GM21515 (cell line): ENCODE data around the gene TRIM10.
"Not testable (repeated sequence)": the region's sequence is repeated elsewhere in the genome, so short reads cannot be mapped to it uniquely, and the experiment has no call there.

ENCODE experiments used
- ATAC-seq: cut with Tn5 transposase; IDR thresholded peaks from one replicate; pipeline ENCODE4 v1.9.1; 2021; ENCODE audit not compliant: unreplicated experiment

TRIM10 gene

DNA sequence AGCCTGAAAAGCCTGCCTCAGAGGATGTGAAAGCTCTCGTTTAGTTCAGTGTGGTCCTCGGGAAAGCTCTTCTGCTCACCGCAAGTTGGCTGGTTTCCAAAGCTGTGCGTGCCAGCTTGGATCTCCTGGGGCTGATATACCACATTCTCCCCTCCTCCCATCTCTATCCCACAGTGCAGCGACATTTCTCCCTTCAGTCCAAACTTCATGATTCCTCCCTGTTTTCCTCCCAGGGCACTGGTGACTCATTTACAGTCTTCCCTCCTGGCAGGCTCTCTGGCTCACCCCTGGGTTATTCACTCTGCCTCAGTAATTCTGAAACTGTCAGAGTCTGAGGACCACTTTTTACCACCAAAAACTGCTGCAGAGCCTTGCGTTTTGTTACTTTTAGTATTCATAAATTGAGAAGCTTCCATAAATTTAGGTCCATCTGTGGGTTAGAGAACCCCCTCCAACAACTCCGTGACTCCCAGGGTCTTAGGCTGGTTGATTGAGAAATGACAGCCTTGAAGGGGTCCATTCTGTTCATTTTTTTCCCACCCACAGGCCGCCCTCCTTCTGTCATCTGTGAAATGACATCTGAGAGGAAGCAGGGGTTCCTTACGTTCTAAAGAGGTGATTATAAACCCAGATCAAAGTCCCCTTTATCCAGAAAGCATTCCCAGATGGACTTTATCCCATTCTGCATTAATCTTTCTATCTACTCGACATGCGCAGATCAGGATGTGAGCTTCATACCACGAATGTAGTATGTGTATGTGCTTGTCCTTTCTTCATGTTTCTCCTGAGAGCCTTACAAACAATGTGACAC is 6.1 kb downstream of the TRIM10 start:
- ATAC-seq, result no peak

DNA sequence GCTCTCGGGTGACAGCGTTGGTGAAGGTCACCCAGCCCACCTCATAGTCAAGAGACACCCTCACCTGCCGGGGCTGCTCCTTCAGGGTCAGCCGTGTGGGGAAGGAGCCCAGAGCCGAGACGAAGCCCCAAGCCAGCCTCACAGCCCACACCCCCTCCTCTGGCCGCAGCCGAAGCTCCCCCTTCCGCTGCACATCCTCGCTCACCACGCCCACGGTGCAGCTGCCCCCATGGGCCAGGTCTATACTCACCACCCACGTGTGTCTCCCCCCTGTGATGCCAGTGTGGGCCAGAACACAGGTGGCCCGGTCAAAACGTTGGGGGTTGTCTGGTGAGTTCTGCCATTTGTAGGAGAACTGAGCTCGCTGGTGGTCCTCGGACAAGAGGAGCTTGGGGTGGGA is 7.0 kb downstream of the TRIM10 start:
- no peak for ATAC-seq

DNA sequence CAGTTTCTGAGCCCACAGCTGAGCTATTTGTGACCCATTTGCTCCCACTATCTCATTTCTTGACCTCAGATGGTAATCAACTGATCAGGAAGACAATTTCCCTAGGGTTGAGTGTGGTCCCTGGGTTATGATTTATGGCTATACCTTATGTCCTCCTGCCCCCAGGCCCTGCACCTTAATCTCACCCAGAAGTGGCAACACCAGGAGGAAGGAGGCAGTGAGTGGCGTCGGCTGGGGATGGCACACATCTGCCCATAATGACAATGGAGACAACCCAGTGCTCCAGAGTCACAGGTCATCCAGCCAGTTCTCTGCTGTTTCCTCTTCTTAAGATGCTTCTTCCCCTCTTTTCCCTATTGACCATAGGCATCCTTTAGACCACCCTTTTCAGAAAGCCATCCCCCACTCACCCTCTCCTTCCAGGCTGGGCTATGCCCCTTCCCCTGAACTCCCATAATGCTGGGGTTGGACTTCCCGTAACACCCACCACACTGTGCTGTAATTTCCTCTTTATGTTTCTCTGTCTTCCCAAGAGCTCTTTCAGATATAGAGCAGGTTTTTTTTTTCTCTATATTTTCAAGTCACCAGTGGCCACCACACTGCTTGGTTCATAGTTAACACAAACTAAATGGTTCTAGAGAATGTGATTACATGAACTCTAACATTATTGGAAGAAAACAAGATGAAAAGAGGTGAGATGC is 8.0 kb downstream of the TRIM10 start:
- ATAC-seq, result no peak

DNA sequence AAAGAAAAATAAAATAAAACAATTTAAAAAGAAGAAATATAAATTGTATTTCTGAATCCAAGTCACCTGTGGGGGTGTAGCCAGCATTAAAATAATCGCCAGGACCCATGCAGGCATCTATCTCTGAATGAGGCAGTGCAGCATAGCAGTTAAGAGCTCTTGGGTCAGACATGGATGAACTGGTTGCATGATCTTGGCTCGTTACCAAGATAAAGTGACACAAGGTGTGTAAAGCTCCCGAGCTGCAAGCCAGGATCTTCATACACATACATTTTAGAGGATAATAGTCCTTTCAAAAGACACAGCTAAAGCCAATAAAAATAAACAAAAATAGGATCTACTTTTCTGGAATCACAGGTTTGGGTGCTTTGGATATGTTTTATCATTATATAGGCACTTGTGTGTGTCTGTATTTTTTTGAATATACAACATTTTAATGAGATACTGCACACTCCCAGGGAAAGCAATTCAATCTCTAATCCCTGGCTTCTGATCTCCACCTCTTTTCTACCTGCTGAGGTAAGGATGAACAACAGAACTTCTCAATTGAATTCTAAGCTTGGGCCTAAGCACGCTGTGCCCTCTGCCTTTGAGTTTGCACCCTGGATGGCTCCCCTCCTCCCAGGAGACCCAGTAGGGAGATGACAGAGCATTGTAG is 8.9 kb downstream of the TRIM10 start:
- ATAC-seq, result no peak

DNA sequence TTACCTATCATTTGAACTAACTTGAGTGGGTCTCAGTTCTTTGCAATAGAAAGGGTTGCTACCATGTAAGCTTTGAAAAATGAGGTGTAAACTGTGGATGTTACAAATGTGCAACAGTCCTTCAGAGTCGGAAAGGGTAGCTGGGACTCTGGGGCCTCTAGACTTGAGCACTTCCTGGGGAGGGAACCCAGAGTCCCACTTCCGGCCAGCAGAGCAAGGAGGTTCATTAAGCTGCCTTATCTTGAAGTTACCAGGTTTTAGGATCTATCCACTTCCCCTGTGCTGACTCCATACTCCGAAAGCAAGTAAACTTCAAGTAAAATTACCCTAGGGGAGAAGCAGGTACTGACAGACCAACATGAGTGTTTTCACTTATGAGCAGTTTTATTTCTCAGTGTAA is 9.4 kb downstream of the TRIM10 start:
- no peak for ATAC-seq

DNA sequence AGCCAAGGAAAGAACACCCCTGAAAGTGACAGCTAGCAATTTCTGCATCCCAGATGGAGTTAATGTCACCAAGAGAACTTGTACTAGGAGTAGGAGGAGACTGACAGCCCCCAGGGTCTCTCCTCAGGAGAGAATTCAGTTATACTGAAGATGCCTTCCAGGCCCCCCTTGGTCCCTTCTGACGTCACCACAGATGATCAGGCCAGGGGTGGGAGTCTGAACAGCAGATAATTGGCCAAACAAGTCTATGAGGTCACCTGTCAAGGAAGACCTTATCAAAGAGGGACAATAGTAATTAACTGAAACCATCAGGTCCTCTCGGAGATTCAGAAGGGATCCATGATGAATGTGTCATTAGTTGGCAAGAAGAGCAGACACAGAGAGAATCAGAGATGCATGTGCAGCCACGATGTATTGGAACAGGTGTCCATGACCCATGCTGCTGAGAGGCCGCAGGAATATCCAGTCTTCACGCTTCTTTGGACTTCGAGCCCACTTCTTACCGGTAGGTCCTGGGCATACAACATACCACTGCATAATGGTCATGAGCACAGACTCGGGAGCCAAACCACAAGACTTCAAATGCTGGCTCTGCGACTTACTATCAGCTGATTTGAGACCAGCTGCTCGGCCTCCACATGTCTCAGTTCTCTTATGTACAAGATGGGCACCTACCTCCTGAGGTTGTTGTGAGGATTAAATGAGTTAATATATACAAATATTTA is 10.2 kb downstream of the TRIM10 start:
- ATAC-seq, result no peak

DNA sequence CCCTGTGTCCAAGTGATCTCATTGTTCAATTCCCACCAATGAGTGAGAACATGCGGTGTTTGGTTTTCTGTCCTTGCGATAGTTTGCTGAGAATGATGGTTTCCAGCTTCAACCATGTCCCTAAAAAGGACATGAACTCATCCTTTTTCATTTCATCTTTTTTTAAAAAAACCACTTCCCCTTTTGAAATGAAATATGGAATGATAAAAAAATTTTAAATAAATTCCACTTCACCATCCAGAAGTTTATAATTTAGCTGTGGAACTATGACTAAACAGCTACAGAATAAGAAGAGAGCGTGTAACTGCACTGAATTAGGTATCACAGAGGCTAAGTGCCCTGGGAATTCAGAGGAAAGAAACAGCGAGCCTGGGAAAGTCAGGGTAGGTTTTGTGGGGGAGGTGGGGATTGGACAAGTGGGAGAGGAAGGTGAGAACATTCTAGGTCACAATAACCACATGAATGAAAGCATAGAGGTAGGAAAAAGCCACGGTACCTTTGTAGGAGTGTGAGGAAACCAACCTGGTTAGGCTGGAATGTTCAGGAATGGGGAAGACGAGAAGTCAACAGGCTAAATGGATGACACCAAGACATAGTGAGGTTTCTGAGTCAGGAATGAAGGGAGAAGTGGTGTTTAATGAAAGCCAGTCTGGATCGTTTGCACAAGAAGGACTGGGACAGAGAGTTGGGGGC is 11.0 kb downstream of the TRIM10 start:
- ATAC-seq, result no peak

DNA sequence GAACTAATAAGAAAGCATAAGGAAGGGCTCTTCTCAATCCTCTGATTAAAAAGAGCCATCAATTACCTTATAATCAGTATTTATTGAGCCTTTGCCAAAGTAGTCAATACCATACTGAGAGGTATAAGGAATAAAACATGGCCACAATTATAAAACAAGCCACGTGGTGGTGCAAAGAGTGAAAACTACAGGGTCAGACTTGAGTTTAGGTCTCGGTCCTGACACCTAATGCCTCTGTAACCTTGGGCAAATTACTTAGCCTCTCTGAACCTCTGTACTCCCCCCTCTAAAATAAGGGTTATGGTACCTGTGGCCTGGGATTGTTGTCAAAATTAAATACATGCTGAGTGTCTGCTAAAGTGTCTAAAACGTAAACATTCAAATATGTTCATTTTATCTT is 11.8 kb downstream of the TRIM10 start:
- ATAC-seq, result no peak

DNA sequence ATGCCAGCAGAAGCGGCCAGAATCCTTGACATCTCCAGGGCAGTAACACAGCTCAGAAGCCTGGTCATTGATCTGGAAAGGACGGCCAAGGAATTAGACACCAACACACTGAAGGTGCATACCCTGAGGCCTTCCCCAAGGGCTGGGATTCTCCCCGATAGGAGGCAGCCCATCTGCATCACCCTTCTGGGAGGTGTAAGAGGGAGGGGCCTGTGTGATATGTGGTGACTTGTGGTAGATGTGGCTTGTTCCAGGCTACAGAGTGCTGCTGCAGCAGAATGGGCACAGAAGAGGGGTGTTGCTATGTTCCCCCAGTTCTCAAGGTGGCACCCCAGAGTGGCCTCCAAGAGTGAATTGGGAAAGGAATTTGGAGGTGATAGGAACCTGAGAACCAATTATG is 13.9 kb downstream of the TRIM10 start:
- no peak for ATAC-seq

DNA sequence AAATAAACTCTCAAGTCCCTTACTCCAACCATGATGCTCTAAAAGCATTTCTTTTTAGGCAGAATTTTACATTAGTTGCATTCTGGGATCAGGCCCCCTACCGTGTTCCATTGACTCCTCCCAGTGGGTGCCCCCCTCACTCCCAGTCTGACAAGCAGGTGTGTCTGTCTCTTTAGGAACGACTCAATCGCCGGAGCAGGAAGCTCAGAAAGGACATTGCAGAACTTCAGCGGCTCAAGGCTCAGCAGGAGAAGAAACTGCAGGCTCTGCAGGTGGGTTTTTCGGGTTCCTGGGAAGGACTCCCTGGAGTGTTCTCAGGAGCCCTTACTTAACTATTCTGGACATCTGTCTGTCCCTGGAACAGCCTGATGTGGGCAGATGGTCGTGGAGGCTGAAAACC is 15.2 kb downstream of the TRIM10 start:
- no peak for ATAC-seq

DNA sequence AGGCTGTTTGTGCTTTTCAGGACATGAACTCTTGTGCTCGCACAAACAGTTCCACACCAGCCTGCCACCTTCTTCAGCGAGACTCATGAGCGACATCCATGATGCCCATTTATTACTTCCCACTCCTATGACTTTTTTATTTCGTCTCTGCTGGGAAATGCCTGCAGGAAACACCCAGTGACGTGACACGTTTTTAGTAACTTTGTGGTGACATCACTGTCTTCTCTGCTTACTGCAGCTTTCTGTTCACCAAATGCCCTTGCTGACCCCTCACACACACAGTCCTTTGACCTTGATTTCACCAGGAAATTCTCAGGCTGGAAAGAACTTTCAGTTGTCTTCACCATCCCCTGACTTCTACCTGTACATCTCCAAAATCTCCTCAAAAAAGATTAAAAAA is 16.2 kb downstream of the TRIM10 start:
- no peak for ATAC-seq

DNA sequence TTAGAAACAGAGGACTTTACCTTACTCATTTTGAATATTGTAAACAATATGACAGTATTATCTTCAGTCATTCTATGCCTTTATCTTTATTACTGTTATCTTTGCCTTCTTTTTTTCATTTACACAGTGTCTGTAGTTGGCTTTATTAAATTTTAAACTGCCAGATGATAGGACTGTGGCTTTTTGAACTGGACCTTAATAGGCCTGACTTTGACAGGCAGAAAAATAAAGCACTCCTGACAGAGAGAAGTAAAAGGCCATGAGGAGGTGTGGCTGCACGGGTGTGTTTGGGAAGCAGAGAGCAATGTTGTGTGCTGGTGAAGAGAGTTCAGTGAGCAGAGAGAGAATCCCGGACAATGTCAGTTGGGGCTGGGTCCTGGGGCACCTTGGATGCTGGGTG is 17.2 kb downstream of the TRIM10 start:
- ATAC-seq, result no peak

DNA sequence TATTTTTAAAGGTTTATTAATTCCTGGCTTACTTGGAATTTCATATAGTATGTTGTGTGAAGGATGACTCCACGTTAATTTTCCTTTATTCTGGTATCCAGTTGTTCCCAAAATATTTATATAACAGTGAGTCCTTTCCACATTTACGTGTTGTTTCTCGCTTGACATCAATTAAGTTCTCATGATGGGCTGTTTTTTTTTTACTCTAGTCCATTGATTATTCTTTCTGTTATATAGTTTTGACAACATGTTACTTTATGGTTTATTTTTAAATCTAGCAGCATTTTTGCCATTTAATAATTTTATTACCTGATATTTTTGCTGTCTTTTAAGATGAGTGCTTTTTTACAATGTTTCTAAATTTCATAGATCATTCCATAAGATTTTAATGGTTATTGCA is 18.3 kb downstream of the TRIM10 start:
- ATAC-seq, result no peak

DNA sequence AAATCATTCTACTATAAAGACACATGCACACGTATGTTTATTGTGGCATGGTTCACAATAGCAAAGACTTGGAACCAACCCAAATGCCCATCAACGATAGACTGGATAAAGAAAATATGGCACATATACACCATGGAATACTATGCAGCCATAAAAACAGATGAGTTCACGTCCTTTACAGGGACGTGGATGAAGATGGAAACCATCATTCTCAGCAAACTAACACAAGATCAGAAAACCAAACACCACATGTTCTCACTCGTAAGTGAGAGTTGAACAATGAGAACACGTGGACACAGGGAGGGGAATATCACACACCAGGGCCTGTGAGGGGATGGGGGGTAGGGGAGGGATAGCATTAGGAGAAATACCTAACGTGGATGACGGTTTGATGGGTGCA is 20.8 kb downstream of the TRIM10 start:
- not testable (repeated sequence) for ATAC-seq

DNA sequence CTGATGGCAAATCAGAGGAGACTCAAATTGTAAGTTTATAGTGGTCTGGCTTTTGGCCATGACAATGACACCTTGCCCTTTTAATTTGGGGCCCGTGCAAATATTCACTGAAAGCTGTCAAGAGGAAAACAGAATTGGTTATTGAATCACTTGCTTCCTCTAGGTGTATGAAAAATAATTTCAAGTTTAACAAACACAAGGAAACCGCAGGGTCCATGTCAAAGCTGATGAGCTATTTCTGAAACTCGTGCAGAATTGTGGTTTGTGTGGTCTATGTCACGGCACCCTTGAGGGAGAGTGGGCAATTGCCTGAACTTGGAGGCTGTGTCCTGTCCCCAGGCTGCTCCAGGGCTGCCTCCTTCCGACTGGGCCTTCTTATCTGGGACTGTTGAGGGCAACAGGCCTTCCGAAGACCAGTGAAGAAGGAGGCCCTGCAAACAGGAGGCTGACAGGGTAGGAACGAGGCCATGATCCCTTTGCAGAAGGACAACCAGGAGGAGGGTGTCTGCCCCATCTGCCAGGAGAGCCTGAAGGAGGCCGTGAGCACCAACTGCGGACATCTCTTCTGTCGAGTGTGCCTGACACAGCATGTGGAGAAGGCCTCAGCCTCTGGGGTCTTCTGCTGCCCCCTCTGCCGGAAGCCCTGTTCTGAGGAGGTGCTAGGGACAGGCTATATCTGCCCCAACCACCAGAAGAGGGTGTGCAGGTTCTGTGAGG is 24.3 kb downstream of the TRIM10 start:
- no peak for ATAC-seq

DNA sequence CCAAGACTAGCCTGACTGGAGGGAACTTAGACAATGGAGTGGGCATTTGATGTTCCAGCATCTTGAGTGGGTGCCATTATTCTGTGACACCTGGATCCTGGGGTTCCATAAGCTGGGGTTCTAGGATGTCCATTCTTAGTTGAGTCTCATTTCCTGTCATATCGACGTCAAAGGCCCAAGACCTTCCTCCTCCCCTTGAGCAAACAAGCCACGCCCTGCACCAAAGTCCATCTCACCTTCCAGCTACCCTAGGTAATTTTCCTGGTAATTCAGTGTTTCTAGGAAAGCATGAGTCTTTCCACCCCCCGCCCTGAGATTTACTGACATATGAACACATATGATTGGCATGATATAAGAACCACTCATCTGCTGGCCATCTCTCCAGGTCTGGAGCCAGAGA is 25.3 kb downstream of the TRIM10 start, which contains the start of gene TRIM40:
Gene TRIM40, plus strand, starts transcription at position 384 of the 400 bp plus-strand sequence. CDS start 897 bp downstream, outside the sequence.
- no peak for ATAC-seq

DNA sequence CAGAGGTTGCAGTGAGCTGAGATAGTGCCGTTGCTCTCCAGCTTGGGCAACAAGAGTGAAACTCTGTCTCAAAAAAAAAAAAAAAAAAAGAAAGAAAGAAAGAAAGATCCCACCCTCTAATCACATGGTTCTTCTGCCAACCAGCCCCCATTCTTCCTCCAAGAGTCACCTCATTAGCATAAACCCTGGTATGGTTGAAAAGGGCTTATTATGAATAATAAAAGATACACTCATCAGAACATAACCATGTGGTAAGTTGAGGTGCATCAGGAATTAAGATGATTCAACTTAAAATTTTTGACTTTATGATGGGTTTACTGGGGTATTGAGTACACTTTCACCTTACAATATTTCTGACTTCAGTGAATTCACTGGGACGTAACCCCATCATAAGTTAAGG is 25.9 kb downstream of the TRIM10 start:
- no peak for ATAC-seq

DNA sequence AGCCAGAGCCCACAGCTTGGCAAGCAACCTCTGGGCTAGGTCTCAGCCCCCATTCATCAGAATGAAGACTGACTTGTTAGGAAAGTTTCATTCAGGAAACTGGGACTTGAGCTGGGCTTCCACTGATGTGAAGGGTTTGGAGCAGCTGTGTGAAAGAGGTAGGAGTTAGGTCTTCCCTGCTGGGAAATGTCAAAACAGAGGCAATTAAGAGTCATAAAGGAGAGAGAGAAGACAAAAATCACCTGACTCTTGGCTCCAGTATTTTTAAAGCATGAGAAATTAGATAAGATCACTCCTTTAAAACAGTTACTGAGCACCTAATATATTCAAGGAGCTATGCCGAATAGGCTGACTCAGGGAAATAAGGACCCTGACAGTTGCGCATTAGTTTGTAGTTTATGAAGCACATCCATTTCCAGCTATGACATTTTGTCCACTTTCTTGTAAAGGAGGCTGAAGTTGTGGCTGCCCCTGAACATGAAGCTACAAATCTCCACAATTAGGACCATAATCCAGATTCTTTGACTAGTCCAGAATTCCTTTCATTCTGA is 29.0 kb downstream of the TRIM10 start:
- ATAC-seq, result no peak

DNA sequence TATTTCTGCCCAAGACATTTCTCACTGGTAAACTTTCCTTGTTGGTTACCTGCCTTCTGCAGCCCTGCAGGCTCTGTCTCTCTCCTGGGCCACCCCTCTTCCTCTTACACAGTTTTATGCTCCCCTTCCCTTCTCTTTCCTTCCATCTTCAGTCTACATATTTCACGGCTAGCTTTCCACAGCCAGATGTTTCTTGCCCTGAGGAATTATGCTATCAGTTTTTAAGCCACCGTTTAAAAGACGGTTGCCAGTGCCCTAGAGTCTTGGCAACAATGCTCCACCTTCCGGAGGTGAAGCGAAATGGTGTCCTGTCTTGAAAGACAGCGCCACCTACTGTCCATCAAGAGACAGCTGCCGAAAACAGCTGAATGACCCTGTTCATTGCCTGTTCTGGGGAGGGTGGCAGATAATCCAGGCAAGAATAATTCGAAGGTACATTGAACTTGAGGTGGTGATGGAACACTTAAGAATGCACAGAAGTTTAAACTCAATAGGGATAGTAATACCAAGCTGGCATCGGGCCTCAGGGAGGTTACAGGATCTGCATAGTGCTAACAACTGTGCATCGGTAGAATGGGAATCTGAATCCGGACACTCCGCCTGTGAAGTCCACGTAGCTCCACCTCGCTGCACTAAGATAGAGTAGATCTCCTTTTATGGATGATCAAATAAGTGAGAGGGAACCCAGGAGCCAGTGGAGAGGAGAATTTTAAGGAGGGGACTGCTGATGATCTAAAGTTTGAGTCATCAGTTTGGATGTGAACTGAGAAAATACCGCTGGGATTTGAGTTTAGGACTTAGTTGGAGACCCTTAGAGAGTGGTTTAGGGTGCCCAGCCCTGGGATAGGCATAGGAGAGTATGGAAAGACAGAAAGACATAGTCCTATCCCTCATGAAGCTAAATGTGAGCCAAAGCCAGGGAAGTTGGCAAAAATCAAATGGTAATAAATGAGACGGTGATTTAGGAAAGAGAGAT is 29.8 kb downstream of the TRIM10 start:
- ATAC-seq, result no peak
